A549 (cell line): Measurements from ENCODE around the gene SIK3. TPM values are rescaled to one million over a fixed set of nuclear protein-coding genes. Genes with fewer than 3 reads are reported as not detected.

Experiments
- ATAC-seq, 2 experiments: fragments of 200-7000 bp in 1 of 2; fragments of >200 bp in 1 of 2; cut with Nextera tagmentation in 1 of 2; cut with Tn5 transposase in 1 of 2; 3 replicates each; pipeline versions ENCODE4 v1.8.0 to v1.9.1; 2018 to 2020; ENCODE audit warnings: mild to moderate bottlenecking in 1 of 2, moderate library complexity in 1 of 2
- CTCF ChIA-PET: fragments of 300-600 bp; sonication (Branson Sonifier 250); formaldehyde crosslinking; extraction: SDS; loops from one replicate; lab custom pipeline; 2021; ENCODE audit warnings: antibody characterized with exemption, inconsistent platforms; lab: Yijun Ruan, JAX
- POLR2A ChIA-PET: fragments of 350-600 bp; formaldehyde crosslinking; extraction: SDS; loops from one replicate; lab custom pipeline; 2021; ENCODE audit warnings: antibody characterized with exemption, inconsistent platforms; lab: Yijun Ruan, JAX
- DNase-seq, 2 experiments: peaks; one replicate each; pipeline versions ENCODE4 v3.0.0 to v3.0.0-alpha.2; 2011 to 2016; ENCODE audit warnings: low read depth in 1 of 2, low spot score in 1 of 2
- FAIRE-seq: peaks from 2 replicates; lab custom pipeline; 2011; peaks lifted over from hg19 to GRCh38; lab: Jason Lieb, UNC
- H3K27ac ChIP-seq, 2 experiments: fragments of >200 bp; sonication (Bioruptor Twin); formaldehyde crosslinking; 3 replicates each; pipeline ENCODE4 v1.5.1; 2016 to 2017
- H3K4me1 ChIP-seq: fragments of >200 bp; sonication (Bioruptor Twin); formaldehyde crosslinking; 3 replicates; pipeline ENCODE4 v1.6.1; 2016
- H3K4me2 ChIP-seq: fragments of >200 bp; sonication (Bioruptor Twin); formaldehyde crosslinking; 3 replicates; pipeline ENCODE4 v1.6.1; 2016
- H3K4me3 ChIP-seq: fragments of >200 bp; sonication (Bioruptor Twin); formaldehyde crosslinking; 3 replicates; pipeline ENCODE4 v1.5.1; 2016
- H3K9me3 ChIP-seq: fragments of >200 bp; sonication (Bioruptor Twin); formaldehyde crosslinking; 3 replicates; pipeline ENCODE4 v1.6.1; 2016
- CBX8 ChIP-seq: fragments of 200-600 bp; sonication (generic); IDR thresholded peaks from 2 replicates; pipeline ENCODE4 v1.6.1; 2016
- EHF ChIP-seq: fragments of 250-450 bp; sonication (Bioruptor Pico); IDR thresholded peaks from 2 replicates; pipeline ENCODE4 v1.5.0; 2020; ENCODE audit warnings: mild to moderate bottlenecking
- EHMT2 ChIP-seq: fragments of 200-600 bp; sonication (generic); IDR thresholded peaks from 2 replicates; pipeline ENCODE4 v1.6.1; 2016; ENCODE audit warnings: antibody characterized with exemption, low read depth, mild to moderate bottlenecking, moderate library complexity
- ESRRA ChIP-seq: fragments of 150-350 bp; IDR thresholded peaks from 2 replicates; pipeline ENCODE4 v1.6.1; 2014; ENCODE audit warnings: mild to moderate bottlenecking, low read length, borderline replicate concordance
- FOSB ChIP-seq: fragments of 250-450 bp; sonication (Bioruptor Pico); IDR thresholded peaks from 2 replicates; pipeline ENCODE4 v1.5.0; 2020; ENCODE audit warnings: mild to moderate bottlenecking, moderate library complexity
- JUNB ChIP-seq: fragments of >200 bp; sonication (Bioruptor Twin); formaldehyde crosslinking; IDR thresholded peaks from 2 replicates; pipeline ENCODE4 v1.6.1; 2016
- MAFK ChIP-seq: fragments of 450-650 bp; IDR thresholded peaks from 2 replicates; pipeline ENCODE4 v1.6.1; 2014; ENCODE audit not compliant: partially characterized antibody
- NPAS2 ChIP-seq: fragments of 250-450 bp; sonication (Bioruptor Pico); IDR thresholded peaks from 2 replicates; pipeline ENCODE4 v1.8.0; 2022; ENCODE audit warnings: mild to moderate bottlenecking, moderate library complexity, borderline replicate concordance
- RAD21 ChIP-seq, 2 experiments: fragments of >200 bp in 1 of 2; sonication (Bioruptor Twin) in 1 of 2; formaldehyde crosslinking in 1 of 2; IDR thresholded peaks in 1 of 2; conservative IDR thresholded peaks in 1 of 2; 2 replicates in 1 of 2; 3 replicates in 1 of 2; pipeline ENCODE4 v1.6.1; 2012 to 2018; ENCODE audit warnings: inconsistent platforms in 1 of 2
- REST ChIP-seq: fragments of 200-600 bp; sonication (generic); IDR thresholded peaks from 2 replicates; pipeline ENCODE4 v1.6.1; 2016; ENCODE audit warnings: antibody characterized with exemption, mild to moderate bottlenecking, moderate library complexity
- RFX5 ChIP-seq: fragments of 450-650 bp; IDR thresholded peaks from 2 replicates; pipeline ENCODE4 v1.7.1; 2014; ENCODE audit warnings: antibody characterized with exemption, mild to moderate bottlenecking, moderate library complexity
- SMC3 ChIP-seq: fragments of >200 bp; sonication (Bioruptor Twin); formaldehyde crosslinking; IDR thresholded peaks from 3 replicates; pipeline ENCODE4 v1.6.1; 2018; ENCODE audit warnings: inconsistent platforms
- SREBF2 ChIP-seq: fragments of 450-650 bp; IDR thresholded peaks from 2 replicates; pipeline ENCODE4 v1.6.1; 2014; ENCODE audit warnings: mild to moderate bottlenecking, moderate library complexity
- TFCP2L1 ChIP-seq: fragments of 250-450 bp; sonication (Bioruptor Pico); IDR thresholded peaks from 2 replicates; pipeline ENCODE4 v1.5.0; 2021; ENCODE audit warnings: mild to moderate bottlenecking
- ZC3H11A ChIP-seq: fragments of 450-650 bp; IDR thresholded peaks from 2 replicates; pipeline ENCODE4 v1.6.1; 2014; ENCODE audit warnings: antibody characterized with exemption, mild to moderate bottlenecking
- ZSCAN20 ChIP-seq: fragments of 250-450 bp; sonication (Bioruptor Pico); IDR thresholded peaks from 2 replicates; pipeline ENCODE4 v1.8.0; 2022; ENCODE audit warnings: mild to moderate bottlenecking, moderate library complexity
- WGBS: methylation state at CpG from one replicate; pipeline ENCODE4 v1.1.6; 2017; ENCODE audit errors: missing lambda C conversion rate; 5-methylcytosine and 5-hydroxymethylcytosine counted together
- polyA plus RNA-seq, 4 experiments: library from polyadenylated mRNA; depleted of rRNA in 3 of 4; stranded (reverse); fragments of >200 nt; fragmentation: RNase III in 1 of 4; extraction: RNeasy Plus Mini Kit Qiagen cat#74134 plus additional on column Dnase treatment in 1 of 4; gene quantifications; 2 replicates in 3 of 4; 3 replicates in 1 of 4; pipeline ENCODE4 v1.2.3, GENCODE V29; 2011 to 2017
- TF ChIP-seq, protein P1 (sequence below): IDR thresholded peaks from 2 replicates; pipeline ENCODE4 v1.6.1; 2012
- TF ChIP-seq, protein P2 (sequence below): fragments of >200 bp; sonication (Bioruptor Twin); formaldehyde crosslinking; IDR thresholded peaks from 2 replicates; pipeline ENCODE4 v1.6.1; 2016

The SIK3 gene
- polyA plus RNA-seq, 2 of the 4 experiments (the other 2 are of a cell fraction): 8.2 to 9.0 TPM

GRCh38 chr11:117107701-117108590, 9.7 kb upstream of the SIK3 start:
- Histone ChIP-seq H3K27ac (no peak overlapping the region), H3K4me2 (no peak overlapping the region), H3K4me3 (no peak overlapping the region), H3K4me1 (no peaks in the 10 kb centered on the region), H3K9me3 (no peaks in the 10 kb centered on the region)
- ChIA-PET POLR2A (no interaction called here), CTCF (interaction anchor here (1.1 to 6.3 kb wide), 4 partner anchors 119 to 318 kb away, joined by 3 to 114 read pairs (median 12); partner anchors contain the start of genes APOA5 and ZPR1)
- WGBS: 16% methylated on average over 5 of the region's 5 CpGs
- TF ChIP-seq MAFK: peak; percentile 75
- TF ChIP-seq, protein P1, sequence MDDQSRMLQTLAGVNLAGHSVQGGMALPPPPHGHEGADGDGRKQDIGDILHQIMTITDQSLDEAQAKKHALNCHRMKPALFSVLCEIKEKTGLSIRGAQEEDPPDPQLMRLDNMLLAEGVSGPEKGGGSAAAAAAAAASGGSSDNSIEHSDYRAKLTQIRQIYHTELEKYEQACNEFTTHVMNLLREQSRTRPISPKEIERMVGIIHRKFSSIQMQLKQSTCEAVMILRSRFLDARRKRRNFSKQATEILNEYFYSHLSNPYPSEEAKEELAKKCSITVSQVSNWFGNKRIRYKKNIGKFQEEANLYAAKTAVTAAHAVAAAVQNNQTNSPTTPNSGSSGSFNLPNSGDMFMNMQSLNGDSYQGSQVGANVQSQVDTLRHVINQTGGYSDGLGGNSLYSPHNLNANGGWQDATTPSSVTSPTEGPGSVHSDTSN: no peak
- ATAC-seq (no peak), DNase-seq (no peak), FAIRE-seq (no peak)

DNA sequence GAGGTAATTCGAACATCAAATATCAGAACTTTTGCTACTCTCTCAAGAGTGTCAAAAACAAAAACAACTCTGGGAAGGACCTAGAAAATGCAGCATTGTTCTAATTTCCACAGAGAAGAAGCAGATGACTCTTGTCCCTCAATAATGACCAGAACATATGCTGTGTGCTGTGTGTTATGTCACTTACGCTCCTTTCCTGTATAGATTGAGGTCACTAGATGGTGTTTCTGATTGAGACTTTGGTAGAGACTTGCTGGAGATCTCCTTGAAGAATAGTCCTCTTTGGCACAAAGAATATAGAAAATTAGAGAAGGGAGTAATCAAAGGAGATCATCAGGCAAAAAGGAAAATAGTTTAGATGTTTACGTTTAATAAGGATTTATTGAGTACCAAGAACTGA, 2.3 kb upstream of the SIK3 start:
- H3K4me2 ChIP-seq: no peak overlapping the region
- TF ChIP-seq JUNB (no peak), REST (no peak), NPAS2 (CRISPR knock-in tag) (no peak), FOSB (no peak), SREBF2 (no peak), EHF (no peak), TFCP2L1 (CRISPR knock-in tag) (no peak), EHMT2 (no peak), MAFK (no peak), SMC3 (no peak), RAD21 (conservative IDR thresholded peaks at IDR 0.05 in 1 of 2, IDR thresholded peaks at IDR 0.05 in 1 of 2) (no peak), ZC3H11A (no peak), CBX8 (no peak), ESRRA (no peak)
- TF ChIP-seq, protein P2, sequence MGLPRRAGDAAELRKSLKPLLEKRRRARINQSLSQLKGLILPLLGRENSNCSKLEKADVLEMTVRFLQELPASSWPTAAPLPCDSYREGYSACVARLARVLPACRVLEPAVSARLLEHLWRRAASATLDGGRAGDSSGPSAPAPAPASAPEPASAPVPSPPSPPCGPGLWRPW: no peak
- ChIA-PET CTCF (interaction anchor here (1.0 kb wide), 1 partner anchor 310 kb away, joined by 4 read pairs; no protein-coding TSS in a partner anchor), POLR2A (no interaction called here)
- H3K4me1 ChIP-seq: peaks cover 25% of the 10 kb centered on the region
- DNase-seq (no peak), FAIRE-seq (no peak), ATAC-seq (no peak)
- no peak overlapping the region for H3K27ac ChIP-seq
- H3K9me3 ChIP-seq: no peaks in the 10 kb centered on the region
- WGBS: 96% methylated on average over 3 of the region's 3 CpGs
- H3K4me3 ChIP-seq: no peak overlapping the region

- ATAC-seq: no peak
- H3K4me1 ChIP-seq: peaks cover 34% of the 10 kb centered on the region
- TF ChIP-seq RFX5: no peak
- TF ChIP-seq ZSCAN20 (CRISPR knock-in tag): no peak
- CTCF ChIA-PET: interaction anchor here (1.5 to 3.8 kb wide), 4 partner anchors 183 to 367 kb away, joined by 3 to 19 read pairs (median 4); no protein-coding TSS in a partner anchor
- H3K4me2 ChIP-seq: peak overlapping the region; percentile 94; the same call in 2 of the 3 replicates
- no peak overlapping the region; a peak in 1 of 6 replicates for H3K27ac ChIP-seq
- H3K4me3 ChIP-seq: no peak overlapping the region
- POLR2A ChIA-PET: no interaction called here
- 96% methylated on average over 2 of the region's 2 CpGs for WGBS
- no peaks in the 10 kb centered on the region for H3K9me3 ChIP-seq
- no peak for DNase-seq
- no peak for FAIRE-seq
Observed at GRCh38 chr11:117099696-117100095, 1.5 kb upstream of the SIK3 start.
